ENCODE data around the gene CADM1.

CADM1 gene

GRCh38 chr11:115300660-115301428 lies 203.4 kb downstream of the CADM1 start:
- no peaks in the 10 kb centered on the region for H3K36me3 Mint-ChIP-seq (ENCODE audit: low read depth)
- no peaks in the 10 kb centered on the region for H3K4me1 Mint-ChIP-seq (ENCODE audit: low read depth)
- no peak overlapping the region for H3K27ac Mint-ChIP-seq
- no peak for DNase-seq (ENCODE audit: low spot score)
- no peaks in the 10 kb centered on the region for H3K9me3 Mint-ChIP-seq
- H3K27me3 Mint-ChIP-seq (ENCODE audit: low read depth) = peaks cover 18% of the 10 kb centered on the region
- H3K4me3 Mint-ChIP-seq = no peak overlapping the region

GRCh38 chr11:115298300-115299012 lies 205.8 kb downstream of the CADM1 start:
- DNase-seq (ENCODE audit: low spot score) = no peak
- peaks cover 17% of the 10 kb centered on the region for H3K27me3 Mint-ChIP-seq (ENCODE audit: low read depth)
- H3K36me3 Mint-ChIP-seq (ENCODE audit: low read depth) = no peaks in the 10 kb centered on the region
- H3K27ac Mint-ChIP-seq = no peak overlapping the region
- no peak overlapping the region for H3K4me3 Mint-ChIP-seq
- H3K9me3 Mint-ChIP-seq = no peaks in the 10 kb centered on the region
- no peaks in the 10 kb centered on the region for H3K4me1 Mint-ChIP-seq (ENCODE audit: low read depth)

- H3K27me3 Mint-ChIP-seq (ENCODE audit: low read depth) = peaks cover 13% of the 10 kb centered on the region
- no peak overlapping the region for H3K4me3 Mint-ChIP-seq
- no peaks in the 10 kb centered on the region for H3K36me3 Mint-ChIP-seq (ENCODE audit: low read depth)
- no peaks in the 10 kb centered on the region for H3K4me1 Mint-ChIP-seq (ENCODE audit: low read depth)
- DNase-seq (ENCODE audit: low spot score) = no peak
- no peak overlapping the region for H3K27ac Mint-ChIP-seq
- no peaks in the 10 kb centered on the region for H3K9me3 Mint-ChIP-seq
Observed at GRCh38 chr11:115297330-115297729, 206.9 kb downstream of the CADM1 start.

- Mint-ChIP-seq H3K27me3 (ENCODE audit: low read depth) (peaks cover 8% of the 10 kb centered on the region), H3K9me3 (no peaks in the 10 kb centered on the region), H3K4me1 (ENCODE audit: low read depth) (no peaks in the 10 kb centered on the region), H3K27ac (no peak overlapping the region), H3K4me3 (no peak overlapping the region), H3K36me3 (ENCODE audit: low read depth) (no peaks in the 10 kb centered on the region)
- no peak for DNase-seq (ENCODE audit: low spot score)
Observed at GRCh38 chr11:115291325-115291724, 212.9 kb downstream of the CADM1 start.

- no peaks in the 10 kb centered on the region for H3K4me1 Mint-ChIP-seq (ENCODE audit: low read depth)
- peaks cover 8% of the 10 kb centered on the region for H3K27me3 Mint-ChIP-seq (ENCODE audit: low read depth)
- DNase-seq (ENCODE audit: low spot score) = no peak
- no peak overlapping the region for H3K27ac Mint-ChIP-seq
- H3K4me3 Mint-ChIP-seq = no peak overlapping the region
- no peaks in the 10 kb centered on the region for H3K36me3 Mint-ChIP-seq (ENCODE audit: low read depth)
- H3K9me3 Mint-ChIP-seq = no peaks in the 10 kb centered on the region
Observed at GRCh38 chr11:115290893-115291292, 213.3 kb downstream of the CADM1 start.

- H3K4me3 Mint-ChIP-seq = no peak overlapping the region
- H3K4me1 Mint-ChIP-seq (ENCODE audit: low read depth) = no peaks in the 10 kb centered on the region
- peaks cover 8% of the 10 kb centered on the region for H3K27me3 Mint-ChIP-seq (ENCODE audit: low read depth)
Observed at GRCh38 chr11:115290479-115290878, 213.7 kb downstream of the CADM1 start.

GRCh38 chr11:115287266-115287665 lies 216.9 kb downstream of the CADM1 start:
- Mint-ChIP-seq H3K4me1 (ENCODE audit: low read depth) (no peaks in the 10 kb centered on the region), H3K9me3 (no peaks in the 10 kb centered on the region), H3K4me3 (no peak overlapping the region), H3K36me3 (ENCODE audit: low read depth) (no peaks in the 10 kb centered on the region), H3K27me3 (ENCODE audit: low read depth) (peaks cover 20% of the 10 kb centered on the region), H3K27ac (no peak overlapping the region)
- DNase-seq (ENCODE audit: low spot score) = no peak

More at GRCh38 chr11:115290479-115290878, 213.7 kb downstream of the CADM1 start:
- DNase-seq (ENCODE audit: low spot score) = no peak
- Mint-ChIP-seq H3K9me3 (no peaks in the 10 kb centered on the region), H3K36me3 (ENCODE audit: low read depth) (no peaks in the 10 kb centered on the region), H3K27ac (no peak overlapping the region)

GRCh38 chr11:115286614-115287013 lies 217.6 kb downstream of the CADM1 start:
- Mint-ChIP-seq H3K4me3 (no peak overlapping the region), H3K4me1 (ENCODE audit: low read depth) (no peaks in the 10 kb centered on the region), H3K9me3 (no peaks in the 10 kb centered on the region), H3K36me3 (ENCODE audit: low read depth) (no peaks in the 10 kb centered on the region), H3K27ac (no peak overlapping the region), H3K27me3 (ENCODE audit: low read depth) (peaks cover 20% of the 10 kb centered on the region)
- DNase-seq (ENCODE audit: low spot score) = no peak

- Mint-ChIP-seq H3K36me3 (ENCODE audit: low read depth) (no peaks in the 10 kb centered on the region), H3K27ac (no peak overlapping the region), H3K9me3 (no peaks in the 10 kb centered on the region), H3K4me3 (no peak overlapping the region), H3K4me1 (ENCODE audit: low read depth) (no peaks in the 10 kb centered on the region), H3K27me3 (ENCODE audit: low read depth) (peaks cover 17% of the 10 kb centered on the region)
- DNase-seq (ENCODE audit: low spot score) = no peak
Observed at GRCh38 chr11:115284773-115285172, 219.4 kb downstream of the CADM1 start.

GRCh38 chr11:115282923-115283322 lies 221.3 kb downstream of the CADM1 start:
- H3K4me3 Mint-ChIP-seq = no peak overlapping the region
- H3K9me3 Mint-ChIP-seq = no peaks in the 10 kb centered on the region
- no peaks in the 10 kb centered on the region for H3K36me3 Mint-ChIP-seq (ENCODE audit: low read depth)

GRCh38 chr11:115280775-115281174 lies 223.4 kb downstream of the CADM1 start:
- Mint-ChIP-seq H3K4me3 (no peak overlapping the region), H3K36me3 (ENCODE audit: low read depth) (no peaks in the 10 kb centered on the region), H3K9me3 (no peaks in the 10 kb centered on the region), H3K27me3 (ENCODE audit: low read depth) (peaks cover 19% of the 10 kb centered on the region), H3K27ac (no peak overlapping the region), H3K4me1 (ENCODE audit: low read depth) (no peaks in the 10 kb centered on the region)
- no peak for DNase-seq (ENCODE audit: low spot score)

More at GRCh38 chr11:115282923-115283322, 221.3 kb downstream of the CADM1 start:
- Mint-ChIP-seq H3K27me3 (ENCODE audit: low read depth) (peaks cover 21% of the 10 kb centered on the region), H3K4me1 (ENCODE audit: low read depth) (no peaks in the 10 kb centered on the region), H3K27ac (no peak overlapping the region)
- no peak for DNase-seq (ENCODE audit: low spot score)

GRCh38 chr11:115279813-115280761 lies 224.1 kb downstream of the CADM1 start:
- no peak for DNase-seq (ENCODE audit: low spot score)
- Mint-ChIP-seq H3K4me1 (ENCODE audit: low read depth) (no peaks in the 10 kb centered on the region), H3K27me3 (ENCODE audit: low read depth) (peaks cover 15% of the 10 kb centered on the region), H3K9me3 (no peaks in the 10 kb centered on the region), H3K4me3 (no peak overlapping the region), H3K36me3 (ENCODE audit: low read depth) (no peaks in the 10 kb centered on the region), H3K27ac (no peak overlapping the region)

- Mint-ChIP-seq H3K27me3 (ENCODE audit: low read depth) (peaks cover 10% of the 10 kb centered on the region), H3K36me3 (ENCODE audit: low read depth) (no peaks in the 10 kb centered on the region), H3K4me3 (no peak overlapping the region), H3K27ac (no peak overlapping the region), H3K4me1 (ENCODE audit: low read depth) (no peaks in the 10 kb centered on the region), H3K9me3 (no peaks in the 10 kb centered on the region)
- no peak for DNase-seq (ENCODE audit: low spot score)
Observed at GRCh38 chr11:115276799-115277198, 227.4 kb downstream of the CADM1 start.

GRCh38 chr11:115276191-115276590 lies 228.0 kb downstream of the CADM1 start:
- Mint-ChIP-seq H3K4me3 (no peak overlapping the region), H3K4me1 (ENCODE audit: low read depth) (no peaks in the 10 kb centered on the region), H3K36me3 (ENCODE audit: low read depth) (no peaks in the 10 kb centered on the region), H3K9me3 (no peaks in the 10 kb centered on the region), H3K27ac (no peak overlapping the region), H3K27me3 (ENCODE audit: low read depth) (peaks cover 10% of the 10 kb centered on the region)
- DNase-seq (ENCODE audit: low spot score) = no peak

All from T-helper 2 cell treated with Interferon-gamma antibody and Interleukin-4, amounts not matched to agents 5 μg/mL and 100 μg/mL, for 36 hours (primary cell).